Measurements from ENCODE around the gene CMIP.
"Not testable (repeated sequence)": the region's sequence is repeated elsewhere in the genome, so short reads cannot be mapped to it uniquely, and the experiment has no call there.

Gene CMIP

DNA sequence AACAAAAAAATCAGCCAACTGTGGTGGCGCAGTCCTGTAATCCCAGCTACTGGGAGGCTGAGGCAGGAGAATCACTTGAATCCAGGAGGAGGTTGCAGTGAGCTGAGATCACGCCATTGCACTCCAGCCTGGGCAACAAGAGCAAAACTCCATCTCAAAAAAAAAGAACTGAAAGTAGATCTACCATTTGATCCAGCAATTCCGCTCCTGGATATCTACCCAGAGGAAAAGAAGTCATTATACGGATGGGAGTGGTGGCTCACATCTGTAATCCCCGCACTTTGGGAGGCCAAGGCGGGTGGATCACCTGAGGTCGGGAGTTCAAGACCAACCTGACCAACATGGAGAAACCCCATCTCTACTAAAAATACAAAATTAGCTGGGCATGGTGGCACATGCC is 22.5 kb upstream of the CMIP start:
- not testable (repeated sequence) for DNase-seq

DNA sequence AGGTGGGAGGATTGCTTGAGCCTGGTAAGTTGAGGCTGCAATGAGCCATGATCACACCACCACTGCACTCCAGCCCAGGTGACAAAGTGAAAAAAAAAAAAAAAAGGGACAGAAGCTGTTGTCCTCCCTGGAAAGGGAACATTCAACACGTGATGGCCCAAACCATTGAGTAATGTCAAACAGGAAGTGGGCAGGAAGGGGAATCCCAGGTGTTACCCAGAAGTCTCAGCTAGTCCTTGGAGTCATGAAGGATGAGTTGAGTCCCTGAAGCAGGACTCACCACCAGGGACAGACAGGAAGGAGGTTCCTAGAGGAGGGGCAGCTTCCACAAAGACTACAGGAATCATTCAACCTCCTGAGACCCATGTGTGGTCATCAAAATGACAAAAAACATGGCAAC is 19.8 kb upstream of the CMIP start:
- peak; percentile 43 for DNase-seq

DNA sequence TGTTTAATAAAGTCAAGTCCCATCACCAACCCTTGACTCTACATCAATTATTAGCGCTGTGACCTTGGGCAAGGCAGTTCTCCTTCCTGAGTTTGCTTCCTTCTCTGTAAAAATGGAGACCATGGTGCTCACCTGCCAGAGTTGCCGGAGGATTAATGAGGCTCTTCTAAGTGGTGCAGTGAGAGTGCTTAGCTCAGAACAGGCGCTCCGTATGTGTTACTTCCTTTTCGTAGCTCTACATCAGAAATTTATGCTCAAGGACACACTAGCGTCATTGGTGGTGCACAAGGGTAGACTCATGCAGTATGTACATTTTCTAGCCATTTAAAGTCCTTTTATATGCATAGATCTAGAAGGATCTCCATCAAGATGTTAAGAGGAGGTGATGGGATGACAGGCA is 17.4 kb upstream of the CMIP start:
- no peak for DNase-seq

DNA sequence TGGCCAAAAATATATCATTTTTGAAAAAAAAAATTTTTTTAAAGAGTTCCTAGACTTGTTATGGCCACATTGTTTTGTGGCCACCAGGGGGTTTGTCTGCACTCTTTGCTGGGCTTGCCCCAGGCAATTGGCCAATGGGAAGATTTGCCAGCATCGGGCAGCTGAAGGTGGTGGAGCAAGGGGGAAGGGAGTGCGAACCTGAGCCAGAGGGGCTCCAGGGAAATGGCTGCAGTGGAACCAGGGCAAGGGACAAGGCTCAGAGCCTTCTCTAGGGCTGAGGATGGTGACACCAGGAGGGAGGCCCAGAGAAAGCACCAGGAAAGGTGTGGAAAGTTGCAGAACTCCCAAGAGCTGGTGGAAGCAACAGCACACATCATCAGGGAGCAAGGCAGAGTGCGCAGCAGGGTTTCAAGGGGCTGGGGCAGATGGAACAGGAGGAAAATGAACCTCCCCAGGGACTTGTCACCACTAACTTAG is 15.5 kb upstream of the CMIP start:
- DNase-seq = peak; percentile 40

DNA sequence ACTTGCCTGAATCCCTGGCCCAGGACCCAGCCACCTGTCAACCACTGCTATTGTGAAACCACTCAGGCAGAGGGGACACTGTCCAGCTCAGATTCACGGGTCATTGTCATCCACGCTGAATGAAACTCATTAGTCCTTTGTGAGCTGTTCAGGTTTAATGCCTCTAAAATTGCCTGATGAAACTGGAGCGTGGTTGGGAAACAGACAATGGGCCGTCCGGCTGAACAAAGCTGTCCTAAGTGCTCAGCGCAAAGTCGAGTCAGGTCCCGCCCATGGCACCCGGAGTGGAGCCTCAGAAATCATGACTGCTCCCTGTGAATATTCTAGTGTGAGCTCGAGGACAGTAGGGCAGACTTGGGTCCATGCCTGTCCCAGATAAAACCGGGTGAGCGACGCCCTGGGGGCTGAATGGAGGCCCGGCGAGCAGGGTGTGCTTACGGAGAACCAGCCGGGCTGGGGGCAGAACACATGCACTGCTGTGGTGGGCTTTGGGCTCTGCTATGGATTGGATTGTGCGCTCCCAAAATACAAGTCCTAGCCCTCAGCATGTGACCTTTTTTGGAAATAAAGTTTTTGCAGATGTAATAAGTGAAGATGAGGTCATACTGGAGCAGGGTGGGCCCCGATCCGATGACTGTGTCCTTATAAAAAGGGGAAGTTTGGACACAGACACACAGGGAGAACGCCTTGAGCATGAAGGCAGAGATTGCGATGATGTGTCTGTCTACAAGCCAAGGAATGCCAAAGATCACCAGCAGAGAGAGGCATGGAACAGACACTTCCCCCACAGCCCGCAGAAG is 12.9 kb upstream of the CMIP start:
- no peak for DNase-seq

DNA sequence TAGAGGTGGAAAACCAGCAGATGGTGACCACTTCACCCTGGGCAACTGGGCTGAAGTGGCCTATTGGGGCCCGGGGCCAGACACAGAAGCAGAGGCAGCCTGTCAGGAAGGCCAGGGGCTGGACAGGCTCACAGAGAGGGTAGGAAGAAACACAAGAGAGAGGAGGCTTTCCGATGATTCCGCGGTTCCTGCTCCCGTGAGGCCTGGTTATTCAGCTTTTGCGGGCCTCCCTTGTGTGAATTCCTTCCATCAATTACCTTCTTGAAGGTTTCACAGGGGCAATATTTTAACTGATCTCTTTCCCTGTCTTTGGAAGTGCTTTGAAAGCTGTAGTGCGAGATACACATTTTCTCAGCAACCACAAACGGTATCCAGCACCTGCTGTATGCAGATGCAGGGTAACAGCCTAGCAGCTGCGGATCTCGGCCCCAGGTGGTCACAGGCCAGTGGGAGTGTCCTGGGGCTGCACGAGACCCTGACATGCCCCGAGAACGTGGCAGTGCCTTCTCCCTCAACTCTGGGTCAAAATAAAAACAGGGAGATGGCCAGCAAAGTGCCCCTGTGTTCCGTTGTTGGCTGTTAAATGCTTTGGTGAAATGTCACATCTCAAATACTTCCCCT is 11.6 kb upstream of the CMIP start:
- no peak for DNase-seq

DNA sequence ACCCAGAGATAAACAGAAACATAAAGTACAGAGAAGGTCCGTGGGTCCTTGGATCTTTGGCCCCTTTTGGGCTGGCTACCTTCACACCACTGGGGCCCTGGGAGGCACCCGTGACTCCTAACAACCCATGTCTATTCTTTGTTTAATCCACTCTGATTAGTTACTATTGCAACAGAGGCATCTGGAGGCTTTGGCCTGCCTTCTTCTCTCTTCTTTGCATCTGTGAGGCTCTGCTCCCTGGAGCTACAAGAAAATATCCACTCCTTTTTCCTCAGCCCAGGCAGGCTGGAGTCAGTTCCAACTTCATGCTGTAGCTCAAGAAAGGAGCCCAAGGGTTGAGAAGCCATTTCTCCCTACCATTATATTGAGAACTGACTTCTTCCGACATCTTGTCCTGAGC is 9.5 kb upstream of the CMIP start:
- no peak for DNase-seq

DNA sequence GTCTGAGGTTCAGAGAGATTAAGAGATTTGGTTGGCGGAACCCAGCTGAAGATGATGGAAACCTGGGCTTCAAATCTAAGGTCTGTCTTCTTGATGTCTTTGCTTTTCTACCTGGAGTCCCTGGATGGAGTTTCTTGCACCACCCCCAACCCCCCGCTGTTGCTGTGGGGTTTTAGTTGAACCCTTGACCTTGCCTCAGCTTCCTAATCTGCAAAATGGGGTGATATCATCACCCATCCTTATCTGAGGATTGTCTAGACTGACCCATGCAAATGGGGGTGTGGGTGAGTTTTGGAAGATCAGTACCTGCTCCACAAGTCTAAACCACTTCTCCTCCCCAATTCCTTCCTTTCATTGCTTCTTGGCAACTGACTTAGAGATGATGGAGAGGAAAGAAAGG is 9.0 kb upstream of the CMIP start:
- DNase-seq = no peak

DNA sequence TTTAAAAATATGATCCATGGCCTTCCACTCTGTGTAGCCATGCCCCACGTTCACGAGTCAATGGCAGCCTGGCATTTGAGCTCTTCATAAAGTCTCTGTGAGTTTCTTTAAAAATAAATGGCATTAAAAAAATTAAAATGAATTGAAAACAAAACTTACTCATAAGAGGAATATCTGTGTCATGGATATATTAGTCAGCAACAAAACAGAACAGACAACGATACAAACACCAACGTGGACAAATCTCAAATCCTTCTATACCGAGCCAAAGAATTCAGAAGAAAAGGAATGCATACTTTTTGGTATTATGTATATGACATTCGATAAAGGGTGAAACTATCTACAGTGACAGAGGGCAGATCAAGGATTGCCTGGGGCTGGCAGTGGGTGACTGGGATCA is 8.2 kb upstream of the CMIP start:
- no peak for DNase-seq

DNA sequence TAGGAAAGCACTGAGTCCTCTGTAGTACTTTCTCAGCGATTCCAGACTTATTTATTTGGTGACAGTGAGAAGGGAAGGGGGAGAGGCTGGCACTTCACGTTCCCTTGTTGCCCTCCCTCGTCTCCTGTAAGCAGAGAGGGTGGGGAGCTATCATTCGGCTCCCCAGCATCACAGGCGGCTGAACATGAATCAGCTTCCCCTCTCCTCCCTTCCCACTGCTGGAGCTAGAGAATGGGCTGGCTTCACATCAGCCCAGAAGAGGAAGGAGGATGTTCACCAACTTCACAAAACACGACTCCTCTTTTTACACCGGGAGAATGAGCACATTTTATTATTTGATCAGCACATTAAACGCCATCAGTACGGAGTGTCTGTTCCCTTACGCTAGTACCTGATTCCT is 6.7 kb upstream of the CMIP start:
- DNase-seq = no peak

DNA sequence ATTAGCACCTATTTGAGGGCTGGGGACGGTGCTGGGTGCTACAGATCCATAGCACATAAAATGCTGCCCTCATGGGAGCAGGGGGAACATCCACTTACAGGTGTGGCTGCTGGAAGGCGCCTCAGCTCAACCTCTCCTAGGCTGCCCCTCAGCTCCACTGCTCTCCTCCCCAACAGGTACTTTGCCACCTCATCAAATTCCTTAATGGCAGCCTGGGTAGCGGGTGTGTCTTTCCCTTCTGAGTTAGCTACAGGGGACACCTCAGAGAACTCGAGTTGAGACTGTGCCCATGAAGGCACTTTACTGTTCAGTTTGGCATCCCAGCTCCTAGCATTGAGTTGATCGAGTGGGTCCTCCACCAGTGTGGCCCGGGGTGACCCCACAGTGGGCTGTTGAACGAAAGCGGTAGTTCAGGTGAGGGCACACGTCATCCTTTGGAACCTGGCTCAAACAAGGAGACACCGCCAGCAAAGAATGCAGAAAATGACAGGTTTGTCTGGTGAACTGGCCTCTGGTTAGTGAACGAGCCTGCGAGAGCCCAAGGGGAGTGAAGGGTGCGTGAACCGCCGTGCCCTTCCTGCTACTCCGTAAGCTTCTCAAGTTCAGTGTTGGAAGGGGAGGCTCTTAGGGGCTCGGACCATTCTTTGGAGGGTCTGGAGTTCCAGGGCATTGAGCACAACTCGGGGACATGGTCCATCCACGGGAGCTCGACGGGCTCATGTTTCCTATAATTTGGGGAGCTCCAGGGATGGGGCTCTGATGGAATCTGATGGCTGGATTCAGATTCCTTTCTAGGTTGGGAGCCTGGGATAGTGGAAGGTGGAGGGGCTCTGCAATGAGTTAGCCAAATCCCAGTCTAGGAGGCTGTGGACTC is 3.5 kb upstream of the CMIP start:
- no peak for DNase-seq

DNA sequence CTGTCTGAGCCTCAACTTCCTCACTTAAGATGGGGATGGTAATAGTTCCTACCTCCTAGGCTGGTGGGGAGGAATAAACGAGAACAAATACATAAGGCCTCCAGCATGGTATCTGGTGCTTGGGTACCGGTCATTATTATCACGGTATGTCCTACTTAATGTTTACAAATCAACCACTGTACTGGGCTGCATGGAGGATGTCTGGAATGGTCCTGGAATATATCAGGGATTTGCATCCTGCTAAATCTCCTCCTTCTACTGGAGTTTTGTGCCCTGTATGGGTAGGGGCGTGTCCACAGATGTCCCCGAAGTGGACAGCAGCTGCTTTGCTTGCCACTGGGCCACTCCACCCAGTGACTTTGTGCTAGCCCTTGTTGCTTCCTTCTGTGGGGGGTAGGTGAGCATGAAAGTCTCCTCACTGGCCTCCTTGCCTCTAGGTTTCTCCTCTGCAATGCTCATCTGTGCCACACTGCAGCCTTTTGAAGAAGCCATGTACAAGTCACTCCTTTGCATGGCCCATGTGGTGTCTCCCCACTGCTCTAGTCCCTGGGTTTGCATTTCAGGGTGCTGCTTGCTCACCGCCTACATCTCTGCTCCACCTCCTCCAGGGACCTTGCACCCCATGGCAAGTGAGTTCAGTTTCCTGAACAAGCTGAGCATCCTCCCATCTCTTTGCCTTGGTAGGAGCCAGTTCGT is 2.2 kb upstream of the CMIP start:
- DNase-seq = peak; percentile 22

DNA sequence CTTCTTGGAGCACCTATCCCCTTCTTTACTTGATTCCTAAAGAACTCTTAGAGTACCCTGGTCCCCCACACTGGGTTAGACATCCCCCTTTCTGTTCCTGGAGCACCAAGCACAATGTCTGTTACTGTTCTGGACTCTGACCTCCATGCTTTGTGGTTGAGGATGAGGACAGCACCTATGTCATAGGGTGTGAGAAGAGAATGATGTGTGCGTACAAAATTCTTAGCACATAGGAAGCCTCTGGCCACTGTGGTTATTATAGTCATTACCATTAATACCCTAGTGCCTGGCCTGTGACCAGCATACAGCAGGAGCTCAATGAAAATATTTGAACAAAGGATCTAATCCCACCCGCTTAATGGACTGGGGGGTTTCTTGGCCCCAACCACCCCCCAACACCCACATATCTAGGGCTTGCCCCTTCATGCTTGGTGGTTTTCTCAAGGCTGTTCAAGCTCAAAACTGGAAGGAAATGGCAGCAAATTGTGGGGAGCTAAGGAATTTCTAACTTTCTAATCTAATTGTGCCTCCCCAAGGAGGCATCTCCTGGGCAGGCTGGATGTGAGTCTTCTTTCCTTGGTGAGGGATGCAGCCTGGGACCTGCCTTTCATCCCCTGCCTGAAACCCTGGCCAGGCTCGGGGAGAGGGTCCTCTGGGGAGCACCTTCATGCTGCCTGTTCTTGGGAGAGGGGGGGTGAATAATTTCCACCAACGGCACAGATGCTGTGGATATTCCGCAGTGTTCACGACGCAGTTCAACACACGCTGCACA is 1.5 kb upstream of the CMIP start:
- DNase-seq = peak; percentile 33

DNA sequence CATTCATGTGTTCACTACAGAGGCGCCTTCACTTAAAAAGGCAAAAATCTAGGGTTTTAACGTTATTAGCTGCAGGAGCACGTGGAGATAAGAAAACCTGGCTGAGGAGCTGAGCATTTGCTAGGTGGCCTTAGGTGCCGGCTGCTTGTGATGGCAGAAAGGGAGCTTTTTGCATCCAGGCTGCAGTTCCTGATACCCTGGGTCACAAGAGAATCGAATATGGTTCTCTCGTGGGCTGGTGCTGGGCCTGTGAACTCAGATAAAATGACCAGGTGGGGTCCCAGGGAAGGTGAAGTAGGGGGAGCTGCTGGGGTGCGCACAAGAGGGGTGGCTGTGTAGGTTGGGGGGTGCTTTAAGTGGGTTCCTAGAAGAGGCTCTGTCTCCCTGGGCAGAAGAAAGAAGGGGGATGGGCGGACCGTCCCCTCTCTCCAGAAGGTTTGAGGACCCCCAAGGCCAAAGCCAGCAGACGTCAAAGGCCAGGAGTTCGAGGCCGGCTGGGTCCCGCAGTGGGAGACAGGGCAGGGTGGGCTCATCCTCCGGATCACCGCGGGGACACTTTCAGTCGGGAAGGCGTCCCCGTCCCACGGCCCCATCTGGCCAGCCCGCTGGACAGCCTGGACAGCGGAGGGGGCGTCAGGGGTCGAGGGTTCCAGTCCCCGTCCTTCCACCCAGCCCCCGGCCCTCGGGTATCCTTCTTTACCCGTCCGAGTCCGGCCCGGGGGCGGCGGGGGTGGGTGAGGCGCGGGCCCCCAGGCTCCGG is 740 bp upstream of the CMIP start:
- DNase-seq = no peak

DNA sequence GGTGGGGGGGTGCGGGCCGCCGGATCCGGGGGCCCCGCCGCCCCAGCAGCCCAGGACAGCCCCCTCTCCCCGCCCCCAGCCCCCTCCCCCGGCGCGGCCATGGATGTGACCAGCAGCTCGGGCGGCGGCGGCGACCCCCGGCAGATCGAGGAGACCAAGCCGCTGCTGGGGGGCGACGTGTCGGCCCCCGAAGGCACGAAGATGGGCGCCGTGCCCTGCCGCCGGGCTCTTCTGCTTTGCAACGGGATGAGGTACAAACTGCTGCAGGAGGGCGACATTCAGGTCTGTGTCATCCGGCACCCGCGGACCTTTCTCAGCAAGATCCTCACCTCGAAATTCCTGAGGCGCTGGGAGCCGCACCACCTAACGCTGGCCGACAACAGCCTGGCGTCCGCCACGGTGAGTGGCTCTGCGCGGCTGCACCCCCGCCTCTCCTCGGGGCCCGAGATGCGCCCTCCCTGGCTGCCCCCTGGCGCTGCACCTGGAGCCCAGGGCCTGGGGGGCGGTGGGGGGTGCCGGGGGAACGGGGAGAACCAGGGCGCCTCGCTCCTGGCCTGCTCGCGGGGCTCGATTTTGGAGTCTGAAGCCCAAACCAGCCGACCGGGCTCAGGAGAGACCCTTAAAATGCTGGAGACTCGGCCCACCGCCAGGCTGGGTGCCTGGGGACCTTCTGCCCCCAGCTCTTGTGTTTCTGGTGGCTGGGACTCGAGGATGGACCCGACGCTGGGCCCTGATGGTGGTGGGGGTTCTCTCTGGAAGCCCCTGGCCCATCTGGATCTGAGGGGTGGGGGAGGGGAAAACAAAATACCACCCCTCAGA is 744 bp downstream of the CMIP start:
- peak; percentile 46 for DNase-seq

DNA sequence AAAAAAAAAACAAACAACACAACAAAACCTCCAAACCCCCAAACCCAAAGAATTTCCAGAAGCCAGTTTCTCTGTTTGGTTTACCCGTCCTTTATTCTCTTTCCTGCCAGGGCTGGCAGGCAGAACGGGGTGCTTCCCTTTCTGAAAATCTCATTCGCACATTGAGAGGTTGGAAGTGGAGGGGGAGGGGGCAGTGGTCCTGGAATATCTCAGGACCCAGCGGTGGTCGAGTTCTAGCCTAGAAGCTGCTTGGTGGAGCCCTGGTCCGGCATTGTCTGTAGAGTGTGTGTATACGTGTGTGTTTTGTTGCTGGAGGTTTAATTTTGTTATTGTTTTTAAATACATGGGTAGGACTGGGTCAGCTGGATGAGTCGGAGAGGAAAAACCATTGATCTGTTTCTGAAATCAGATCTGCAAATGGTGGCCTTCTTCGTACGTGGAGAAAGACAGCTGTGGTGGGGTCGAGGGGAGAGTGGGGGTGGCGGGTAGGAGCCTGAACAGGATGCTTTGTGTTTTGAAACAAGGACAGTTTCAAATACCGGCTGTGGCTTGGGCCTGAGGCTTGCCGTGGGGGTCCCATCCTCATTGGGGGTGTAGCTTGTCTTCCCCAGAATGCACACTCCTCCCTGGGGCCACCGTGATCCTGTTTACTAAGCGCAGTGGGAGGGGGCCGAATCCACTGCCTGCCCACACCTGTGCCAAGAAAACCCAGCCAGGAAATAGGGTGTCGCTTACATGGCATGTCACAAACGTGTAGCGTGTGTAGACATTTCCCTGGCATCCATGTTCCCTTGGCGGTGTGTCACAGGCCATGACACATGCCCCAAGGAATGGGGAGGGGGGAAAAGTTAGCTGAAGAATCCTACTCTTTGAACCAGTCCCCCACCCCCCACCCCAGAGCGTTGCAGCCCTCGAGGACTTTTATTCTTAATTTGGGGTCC is 1.6 kb downstream of the CMIP start:
- DNase-seq = peak; percentile 32

DNA sequence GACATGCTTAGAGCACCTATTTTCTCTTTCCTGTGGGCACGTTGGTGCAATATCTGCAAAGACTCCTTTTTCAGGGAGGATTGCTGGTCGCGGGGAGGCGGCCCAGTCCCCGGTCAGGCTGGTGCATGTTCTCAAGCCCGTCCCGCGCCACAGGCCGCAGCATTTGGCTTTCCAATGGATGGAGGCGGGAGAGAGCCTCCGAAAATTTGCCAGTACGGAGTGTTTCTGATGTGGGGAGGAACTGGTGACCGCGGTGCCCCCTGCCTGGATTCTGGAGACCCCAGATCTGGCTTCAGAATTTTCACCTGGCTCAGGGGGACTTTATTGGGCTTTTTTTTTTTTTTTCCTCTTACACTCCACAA is 2.3 kb downstream of the CMIP start:
- DNase-seq = no peak

DNA sequence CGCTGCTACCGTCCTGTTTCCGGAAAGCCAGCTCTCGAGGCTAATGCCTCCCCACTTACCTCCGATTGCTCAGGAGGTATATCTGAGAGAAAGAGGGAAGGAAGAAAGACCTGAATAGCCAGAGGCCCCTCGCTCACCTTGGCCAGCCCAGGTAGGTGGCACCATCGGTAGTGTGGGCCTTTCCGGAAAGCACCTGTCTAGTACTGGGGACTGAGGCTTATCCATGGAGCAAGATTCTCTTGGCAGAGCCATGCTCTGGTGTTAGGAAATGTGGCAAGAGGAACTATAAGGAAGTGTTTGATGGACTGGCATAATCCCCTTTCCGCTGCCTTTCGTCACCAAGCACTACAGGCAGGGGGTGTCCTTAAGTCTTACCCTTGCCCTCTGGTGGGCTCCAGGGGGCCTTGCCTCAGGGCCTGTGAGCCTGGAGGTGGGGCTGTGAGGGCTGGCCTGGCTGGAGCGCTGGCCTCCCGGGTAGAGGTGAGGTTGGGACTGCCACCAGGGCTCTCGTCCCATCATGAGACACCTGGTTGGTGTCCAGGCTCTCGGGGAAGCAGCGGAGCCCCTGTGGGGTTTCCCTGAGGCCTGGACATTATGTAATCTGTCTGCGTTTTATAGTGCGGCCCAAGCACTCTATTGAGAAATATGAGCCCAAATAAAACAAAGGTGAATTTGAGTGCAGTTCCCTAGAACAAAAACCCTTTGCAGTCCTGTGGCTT is 2.9 kb downstream of the CMIP start:
- DNase-seq = no peak
